GM19468 (cell line): Measurements from ENCODE around the gene EVI5.
"Not testable (repeated sequence)": the region's sequence is repeated elsewhere in the genome, so short reads cannot be mapped to it uniquely, and the experiment has no call there.

Experiments used
- ATAC-seq: cut with Tn5 transposase; IDR thresholded peaks from one replicate; pipeline ENCODE4 v1.9.1; 2021; ENCODE audit warnings: mild to moderate bottlenecking, moderate library complexity, moderate number of reproducible peaks; ENCODE audit not compliant: unreplicated experiment; ENCODE audit errors: extremely low read depth

Gene EVI5

DNA sequence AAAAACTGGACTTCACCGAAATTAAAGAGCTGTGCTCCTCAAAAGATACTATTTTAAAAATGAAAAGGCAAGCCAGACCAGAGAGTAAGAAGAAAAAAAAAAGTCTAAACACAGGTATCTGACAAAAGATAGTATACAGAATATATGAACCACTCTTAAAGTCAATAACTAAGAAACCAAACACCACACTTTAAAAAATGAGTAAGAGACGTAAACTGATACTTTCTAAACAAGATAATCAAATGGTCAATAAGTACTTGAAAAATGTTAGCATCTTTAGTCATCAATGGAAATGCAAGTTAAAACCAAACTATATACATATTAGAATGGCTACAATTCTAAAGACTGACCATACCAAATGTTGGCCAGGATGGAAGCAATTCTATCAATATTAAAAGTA, 77.6 kb downstream of the EVI5 start:
- no peak for ATAC-seq

DNA sequence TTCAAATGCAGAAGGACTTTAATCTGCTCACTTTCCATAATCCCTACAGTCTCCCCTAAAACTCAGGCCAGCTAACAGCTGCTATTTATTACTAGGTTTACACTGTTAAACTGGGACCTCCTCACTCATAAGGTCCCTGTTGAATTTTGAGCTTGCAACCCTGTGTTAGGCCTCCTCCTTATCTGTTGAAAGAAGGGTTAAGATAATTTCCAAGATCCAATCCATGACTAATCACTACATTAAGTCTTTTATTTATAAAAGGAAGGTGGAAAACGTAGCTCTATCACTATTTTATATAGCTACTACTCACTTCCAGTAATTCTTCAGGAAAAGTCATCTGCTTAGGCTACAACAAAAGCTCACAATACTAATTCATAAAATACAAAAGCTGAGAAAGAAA, 79.5 kb downstream of the EVI5 start:
- no peak for ATAC-seq

DNA sequence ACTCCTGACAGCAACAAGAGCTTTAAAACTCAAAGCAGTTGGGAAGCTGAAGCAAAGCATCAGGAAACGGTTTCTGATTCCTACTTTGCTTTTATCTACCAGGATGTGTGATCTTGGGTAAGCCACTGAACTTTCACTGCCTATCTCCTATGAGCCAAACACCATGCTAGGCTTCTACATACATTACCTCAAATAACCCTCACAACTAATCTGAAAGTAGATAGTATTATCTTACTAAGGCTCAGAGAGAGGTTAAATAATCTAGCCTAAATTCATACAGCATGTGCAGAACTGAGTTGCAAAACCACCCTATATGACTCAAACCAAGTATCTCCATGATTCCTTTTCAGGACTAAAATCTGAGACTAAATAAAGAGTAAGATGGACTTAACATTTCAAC, 83.8 kb downstream of the EVI5 start:
- no peak for ATAC-seq

DNA sequence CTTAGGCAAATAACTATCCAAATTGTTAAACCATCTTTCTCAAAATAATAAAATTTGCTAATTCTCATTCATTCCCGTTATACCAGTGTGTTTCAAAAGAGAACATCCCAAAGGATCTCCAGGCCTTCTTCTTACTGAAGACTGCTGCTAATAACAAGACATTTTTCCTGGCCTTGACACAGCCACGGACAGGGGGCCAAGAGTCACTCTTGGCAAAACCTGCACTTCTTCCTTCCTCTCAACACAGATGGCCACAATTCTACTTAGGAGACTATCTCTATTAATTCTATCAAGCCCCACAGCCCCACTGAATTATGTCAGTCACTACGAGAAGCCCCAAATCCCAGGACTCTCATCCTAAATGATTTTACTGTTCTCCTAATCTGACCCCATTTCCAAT, 86.0 kb downstream of the EVI5 start:
- ATAC-seq: no peak

DNA sequence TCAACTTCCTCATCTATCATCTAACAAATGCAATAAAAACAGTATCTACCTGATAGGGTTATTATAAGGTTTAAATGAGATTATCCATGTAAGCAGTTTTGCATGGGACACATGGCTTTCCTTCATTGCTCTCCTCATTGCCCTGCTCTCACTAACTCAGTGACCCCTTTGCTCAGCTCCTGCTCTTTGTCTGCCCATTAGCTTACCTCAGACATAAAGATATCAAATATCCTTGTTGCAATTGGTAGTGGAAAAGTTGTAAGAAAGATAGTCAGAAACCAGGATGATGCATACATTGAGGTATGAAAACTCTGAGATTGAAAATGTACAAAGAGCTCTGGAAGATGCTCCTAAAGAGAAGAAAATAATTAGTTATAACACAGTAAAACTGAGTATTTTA, 89.8 kb downstream of the EVI5 start:
- ATAC-seq: no peak

DNA sequence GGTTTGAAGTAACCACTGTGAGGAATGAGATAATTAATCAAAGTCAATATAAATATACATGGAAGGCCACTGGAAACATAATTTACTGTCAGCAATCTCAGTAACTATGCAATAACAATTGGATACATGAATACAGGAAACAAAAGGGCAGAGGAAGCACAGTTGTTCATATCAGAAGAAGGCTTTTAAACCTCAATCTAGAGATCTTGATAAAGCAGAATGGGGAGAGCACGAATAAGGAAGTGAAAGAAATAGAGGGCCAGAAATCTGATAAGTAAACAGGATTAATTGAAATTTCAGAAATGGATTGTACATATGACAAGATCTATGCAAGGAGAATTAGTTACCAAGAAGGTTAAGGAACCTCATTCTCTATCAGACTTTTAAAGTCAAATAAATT, 93.0 kb downstream of the EVI5 start:
- ATAC-seq: no peak

DNA sequence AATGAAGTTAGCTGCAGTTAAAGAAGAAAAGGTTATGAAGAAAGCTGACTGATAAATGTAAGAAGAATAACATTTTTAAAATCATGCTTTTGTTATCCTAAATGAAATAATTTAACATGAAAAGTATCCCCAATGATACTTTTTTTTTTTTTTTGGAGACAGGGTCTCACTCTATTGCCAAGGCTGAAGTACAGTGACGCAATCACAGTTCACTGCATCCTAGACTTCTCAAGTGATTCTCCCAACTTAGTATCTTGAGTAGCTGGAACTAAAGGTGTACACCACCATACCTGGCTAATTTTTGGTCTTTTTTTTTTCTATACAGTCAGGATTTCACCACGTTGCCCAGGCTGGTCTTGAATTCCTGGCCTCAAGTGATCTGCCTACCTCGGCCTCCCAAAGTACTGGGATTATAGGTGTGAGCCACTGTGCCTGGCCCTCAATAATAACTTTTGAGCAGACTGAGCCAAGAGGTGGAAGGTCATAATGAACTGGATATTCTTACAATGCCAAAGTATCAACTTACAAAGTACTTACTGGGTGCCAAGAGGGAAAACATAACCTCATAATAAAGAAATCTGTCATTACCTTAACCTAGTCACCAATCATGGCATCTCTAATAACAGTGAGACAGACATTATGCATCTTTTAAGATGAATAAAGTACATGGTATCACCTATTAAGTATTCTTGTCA, 94.5 kb downstream of the EVI5 start:
- ATAC-seq: no peak

DNA sequence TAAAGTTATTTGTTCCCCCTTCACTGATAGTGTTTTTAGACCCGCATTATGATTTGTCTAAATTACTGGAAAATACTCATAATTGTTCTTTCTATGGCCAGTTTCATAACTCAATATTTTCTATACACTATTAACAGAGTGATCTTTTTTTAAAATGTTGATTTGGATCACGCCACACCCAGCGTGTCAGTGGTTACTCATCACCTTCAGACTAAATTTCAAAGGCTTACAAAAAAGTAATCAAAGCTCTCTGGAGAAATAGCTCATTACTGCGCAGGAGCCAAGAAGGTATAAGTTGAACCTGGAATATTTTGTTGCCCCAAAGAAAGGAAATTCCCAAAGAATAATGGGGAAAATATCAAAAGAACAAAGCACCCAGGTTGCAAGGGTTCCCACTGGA, 104.9 kb downstream of the EVI5 start:
- no peak for ATAC-seq

DNA sequence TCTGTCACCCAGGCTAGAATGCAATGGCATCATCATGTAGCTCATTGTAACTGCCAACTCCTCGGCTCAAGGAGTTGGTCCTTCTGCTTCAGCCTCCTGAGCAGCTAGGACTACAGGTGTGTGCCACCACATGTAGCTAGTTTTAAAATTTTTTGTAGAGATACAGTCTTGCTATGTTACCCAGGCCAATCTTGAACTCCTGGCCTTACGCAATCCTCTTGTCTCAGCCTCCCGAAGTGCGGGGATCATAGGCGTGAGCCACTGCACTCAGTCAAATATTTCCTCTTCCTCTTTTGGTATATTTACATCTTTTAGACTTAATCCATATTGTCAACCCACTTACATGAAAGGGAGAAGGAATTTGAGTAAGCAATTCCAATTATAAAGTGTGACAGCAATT, 121.1 kb downstream of the EVI5 start:
- no peak for ATAC-seq

DNA sequence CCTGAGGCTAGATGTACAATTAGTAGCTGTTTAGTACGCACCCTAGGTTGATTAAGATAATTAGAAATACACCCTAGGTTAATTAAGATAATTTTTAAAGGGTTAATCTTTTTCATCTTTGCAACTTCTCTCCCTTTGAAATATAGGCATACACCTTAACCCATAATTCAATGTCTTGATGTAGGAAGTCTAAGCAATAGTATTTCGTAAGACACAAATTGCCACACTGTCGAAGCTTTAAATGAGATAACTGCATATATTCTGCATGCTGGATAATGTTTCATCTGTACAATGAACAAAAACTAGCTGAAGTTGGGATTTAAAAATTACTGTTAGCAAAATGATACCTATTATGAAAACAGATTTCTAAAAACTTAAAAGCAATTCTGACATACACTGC, 122.9 kb downstream of the EVI5 start:
- no peak for ATAC-seq

DNA sequence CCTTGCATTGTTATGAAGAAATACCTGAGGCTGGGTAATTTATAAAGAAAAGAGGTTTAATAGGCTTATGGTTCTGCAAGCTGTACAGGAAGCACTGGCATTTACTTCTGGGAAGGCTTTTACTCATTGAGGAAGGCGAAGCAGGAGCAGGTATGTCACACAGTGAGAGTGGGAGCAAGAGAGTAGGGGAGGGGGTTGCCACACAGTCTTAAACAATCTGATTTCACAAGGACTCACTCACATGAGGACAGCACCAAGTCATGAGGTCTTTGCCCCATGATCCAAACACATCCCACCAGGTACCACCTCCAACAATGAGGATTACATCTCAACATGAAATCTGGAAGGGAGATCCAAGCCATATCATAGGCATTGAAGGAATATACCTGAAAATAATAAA, 127.2 kb downstream of the EVI5 start:
- ATAC-seq: no peak

DNA sequence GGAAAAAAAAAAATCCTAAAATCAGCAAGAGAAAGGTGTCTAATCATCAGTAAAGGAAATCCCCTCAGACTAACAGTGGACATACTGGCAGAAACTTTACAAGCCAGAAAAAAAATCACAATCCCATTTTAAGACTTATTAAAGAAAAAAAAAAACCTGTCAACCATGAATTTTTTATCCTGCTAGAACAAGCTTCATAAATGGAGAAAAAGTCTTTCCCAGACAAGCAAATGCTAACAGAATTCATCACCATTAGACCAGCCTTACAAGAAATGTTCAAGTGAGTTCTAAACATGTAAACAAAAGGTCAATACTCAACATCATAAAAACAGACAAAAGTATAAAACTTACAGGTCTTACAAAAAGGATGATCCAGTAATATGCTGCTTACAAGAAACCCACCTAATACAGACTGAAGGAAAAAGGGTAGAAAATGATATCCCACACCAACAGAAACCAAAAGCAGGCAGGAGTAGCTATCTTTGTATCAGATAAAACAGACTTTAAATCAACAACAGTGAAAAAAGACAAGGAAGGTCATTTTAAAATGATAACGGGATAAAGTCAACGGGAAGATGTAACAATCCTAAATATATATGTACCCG, 129.6 kb downstream of the EVI5 start:
- ATAC-seq: no peak

DNA sequence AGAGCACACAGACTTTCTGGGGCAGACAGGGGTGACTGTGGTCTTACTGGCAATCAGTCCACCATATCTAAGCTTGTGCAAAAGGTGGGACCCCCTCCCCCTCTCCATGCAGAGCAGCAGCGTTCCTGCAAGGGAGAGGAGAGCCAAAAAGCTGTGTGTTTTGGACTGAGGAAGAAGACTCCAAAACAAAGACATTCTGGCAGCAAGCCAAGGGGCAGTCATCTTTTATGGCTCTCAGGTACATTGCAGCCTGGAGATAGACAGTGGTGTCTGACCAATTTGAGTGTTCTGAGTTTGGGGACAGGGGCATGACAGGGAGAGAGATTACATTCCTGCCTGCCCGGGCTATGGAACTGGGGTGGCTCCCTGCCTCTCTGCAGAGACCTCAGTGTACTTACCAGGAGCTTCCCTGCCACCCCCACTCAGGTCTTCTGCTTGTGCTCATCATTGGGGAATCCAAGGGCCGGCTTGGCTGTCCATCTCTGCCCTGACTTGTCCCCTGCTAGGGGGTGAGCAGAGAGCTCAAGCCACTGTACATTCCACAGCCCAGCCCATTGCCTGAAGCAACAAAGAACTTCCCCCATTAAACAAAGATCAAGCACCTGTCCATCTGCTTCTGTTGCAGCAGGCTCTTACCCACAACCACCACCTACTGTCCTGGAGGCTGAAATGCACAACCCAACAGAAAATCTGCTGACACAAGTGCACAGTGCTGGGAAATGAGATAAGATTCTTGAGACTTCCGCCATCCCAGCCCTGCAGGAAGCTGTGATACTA, 131.1 kb downstream of the EVI5 start:
- ATAC-seq: no peak

DNA sequence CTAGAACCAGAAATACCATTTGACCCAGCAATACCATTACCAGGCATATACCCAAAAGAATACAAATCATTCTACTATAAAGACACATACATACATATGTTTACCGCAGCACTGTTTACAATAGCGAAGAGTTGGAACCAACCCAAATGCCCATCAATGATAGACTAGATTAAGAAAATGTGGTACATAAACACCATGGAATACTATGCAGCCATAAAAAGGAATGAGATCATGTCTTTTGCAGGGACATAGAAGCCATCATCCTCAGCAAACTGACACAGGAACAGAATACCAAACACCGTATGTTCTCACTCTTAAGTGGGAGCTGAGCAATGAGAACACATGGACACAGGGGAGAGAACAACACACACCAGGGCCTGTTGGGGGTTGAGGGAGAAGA, 144.2 kb downstream of the EVI5 start:
- ATAC-seq: not testable (repeated sequence)

DNA sequence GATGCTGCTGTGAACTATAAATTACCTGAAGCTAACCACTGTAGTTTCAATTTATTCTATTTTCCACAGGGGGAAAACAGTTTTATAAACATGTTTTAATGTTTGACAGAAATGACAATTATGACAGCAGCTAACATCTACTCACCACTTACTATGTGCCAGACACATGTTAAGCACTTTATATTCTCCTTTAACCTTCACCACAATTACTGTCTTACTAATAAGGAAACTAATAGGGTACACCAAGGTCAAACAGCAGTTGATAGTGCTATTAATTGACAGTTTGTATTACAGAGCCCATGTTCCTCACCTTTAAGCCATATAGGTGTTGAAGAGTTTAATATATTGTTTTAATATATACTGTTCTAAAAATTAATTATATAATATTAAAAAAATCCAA, 146.4 kb downstream of the EVI5 start:
- no peak for ATAC-seq

DNA sequence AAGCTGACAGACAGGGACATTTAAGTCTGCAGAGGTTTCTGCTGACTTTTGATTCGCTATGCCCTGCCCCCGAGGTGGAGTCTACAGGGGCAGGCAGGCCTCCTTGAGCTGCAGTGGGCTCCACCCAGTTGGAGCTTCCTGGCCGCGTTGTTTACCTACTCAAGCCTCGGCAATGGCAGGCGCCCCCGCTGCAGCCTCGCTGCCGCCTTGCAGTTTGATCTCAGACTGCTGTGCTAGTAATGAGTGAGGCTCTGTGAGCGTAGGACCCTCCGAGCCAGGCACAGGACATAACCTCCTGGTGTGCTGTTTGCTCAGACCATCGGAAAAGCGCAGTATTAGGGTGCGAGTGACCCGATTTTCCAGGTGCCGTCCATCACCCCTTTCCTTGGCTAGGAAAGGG, 149.7 kb downstream of the EVI5 start:
- ATAC-seq: not testable (repeated sequence)

DNA sequence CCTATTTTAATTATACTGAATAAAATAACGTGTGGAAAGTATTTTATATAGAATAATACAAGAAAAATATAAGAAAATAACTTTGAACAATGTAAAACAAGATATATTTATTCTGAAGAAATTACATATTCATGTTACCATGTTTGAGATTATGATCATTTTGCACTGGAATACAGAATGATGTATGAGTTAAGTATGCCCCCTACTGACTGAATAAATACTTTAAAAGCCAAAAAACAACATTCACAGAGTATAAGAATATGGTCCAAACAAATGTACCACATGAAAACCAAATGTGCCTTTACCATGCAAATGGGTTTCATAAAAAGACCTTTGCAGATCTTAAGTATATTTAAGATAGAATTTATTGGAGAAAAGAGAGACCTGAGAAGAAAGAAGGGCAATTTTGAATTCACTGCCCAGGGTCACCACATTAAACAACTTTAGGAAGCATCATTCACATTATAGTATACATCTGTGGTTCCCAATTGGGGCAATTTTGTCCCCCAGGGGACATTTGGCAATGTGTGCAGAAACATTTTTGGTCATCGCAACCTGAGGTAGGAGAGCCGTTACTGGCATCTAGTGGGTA, 161.6 kb downstream of the EVI5 start:
- no peak for ATAC-seq

DNA sequence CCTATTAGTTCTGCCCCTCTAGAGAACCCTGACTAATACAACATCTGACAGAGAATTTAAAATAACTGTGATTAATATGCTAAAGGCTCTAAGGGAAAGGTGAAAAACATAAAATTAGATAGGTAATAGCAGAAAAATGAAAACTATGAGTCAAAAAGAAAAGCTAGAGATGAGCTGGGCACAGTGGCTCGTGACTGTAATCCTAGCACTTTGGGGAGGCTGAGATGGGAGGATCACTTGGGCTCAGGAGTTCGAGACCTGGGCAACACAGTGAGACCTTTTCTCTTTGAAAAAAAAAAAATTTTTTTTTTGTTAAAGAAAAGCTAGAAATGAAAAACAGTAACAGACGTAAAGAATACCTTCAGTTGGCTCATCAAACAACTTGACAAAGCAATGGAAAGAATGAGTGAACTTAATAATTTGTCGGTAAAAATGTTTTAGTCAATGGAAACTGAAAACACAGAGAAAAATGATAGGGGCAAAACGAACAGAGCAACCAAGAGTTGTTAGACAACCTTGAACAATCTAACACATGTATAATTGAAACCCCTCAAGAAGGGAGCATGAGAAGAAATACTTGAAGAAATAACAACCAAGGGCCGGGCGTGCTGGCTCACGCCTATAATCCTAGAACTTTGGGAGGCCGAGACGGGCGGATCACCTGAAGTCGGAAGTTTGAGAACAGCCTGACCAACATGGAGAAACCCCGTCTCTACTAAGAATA, 165.3 kb downstream of the EVI5 start:
- no peak for ATAC-seq

DNA sequence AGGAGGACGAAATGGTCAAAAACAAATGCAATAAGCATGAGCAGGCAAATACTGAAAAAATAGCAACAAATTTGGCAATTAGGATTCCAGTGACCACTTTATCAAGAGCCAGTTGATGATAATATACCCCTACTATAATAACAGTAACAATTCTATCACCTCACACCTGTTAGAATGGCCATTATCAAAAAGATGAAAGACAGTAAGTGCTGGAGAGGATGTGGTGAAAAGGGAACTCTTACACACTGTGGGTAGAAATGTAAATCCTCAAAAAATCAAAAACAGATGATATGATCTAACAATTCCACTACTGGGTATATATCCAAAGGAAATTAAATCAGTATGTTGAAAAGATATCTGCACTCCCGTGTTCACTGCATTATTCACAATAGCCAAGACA, 183.9 kb downstream of the EVI5 start:
- ATAC-seq: no peak

DNA sequence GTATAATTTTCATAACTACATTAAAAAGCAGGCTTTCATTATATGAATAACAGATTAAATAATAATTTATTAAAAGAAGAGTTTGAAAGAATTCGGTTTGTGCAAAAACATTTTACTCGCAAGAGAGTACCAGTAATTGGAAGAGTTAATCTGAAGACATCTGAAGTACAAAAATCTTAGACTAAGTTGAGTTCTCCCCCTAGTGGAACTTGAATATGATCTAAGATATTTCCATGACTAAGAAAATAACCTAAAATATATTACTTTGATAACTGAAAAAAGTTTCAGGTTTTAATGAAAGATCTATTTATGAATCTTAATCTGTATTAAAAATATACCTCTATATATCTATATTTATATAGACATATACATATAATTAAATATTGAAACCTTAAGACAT, 185.7 kb downstream of the EVI5 start:
- no peak for ATAC-seq

DNA sequence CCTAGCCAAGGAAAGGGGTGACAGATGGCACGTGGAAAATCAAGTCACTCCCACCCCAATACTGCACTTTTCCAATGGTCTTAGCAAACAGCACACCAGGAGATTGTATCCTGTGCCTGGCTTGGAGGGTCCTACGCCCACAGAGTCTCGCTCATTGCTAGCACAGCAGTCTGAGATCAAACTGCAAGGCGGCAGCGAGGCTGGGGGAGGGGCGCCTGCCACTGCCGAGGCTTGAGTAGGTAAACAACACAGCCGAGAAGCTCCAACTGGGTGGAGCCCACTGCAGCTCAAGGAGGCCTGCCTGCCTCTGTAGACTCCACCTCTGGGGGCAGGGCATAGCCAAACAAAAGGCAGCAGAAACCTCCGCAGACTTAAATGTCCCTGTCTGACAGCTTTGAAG, 195.5 kb downstream of the EVI5 start:
- ATAC-seq: not testable (repeated sequence)
